ENCODE measurements around the gene SCGB1D1. TPM values are rescaled to one million over a fixed set of nuclear protein-coding genes. Genes with fewer than 3 reads are reported as not detected.
A peak's percentile ranks its signal among the peaks of the same experiment; 100 is the strongest.
"Not testable (repeated sequence)": the region's sequence is repeated elsewhere in the genome, so short reads cannot be mapped to it uniquely, and the experiment has no call there.

Gene SCGB1D1
- total RNA-seq, 1 experiment from 2014 or later: not detected

GRCh38 chr11:62193952-62194351 is 3.9 kb downstream of the SCGB1D1 start:
- H3K27me3 Mint-ChIP-seq (ENCODE audit: low read depth): no peaks in the 10 kb centered on the region
- peak; percentile 68 for ATAC-seq
- ChIA-PET POLR2A (no interaction called here), CTCF (interaction anchor here (1.0 to 1.4 kb wide), 4 partner anchors 9 to 146 kb away, joined by 3 to 5 read pairs (median 4); no protein-coding TSS in a partner anchor)
- no peak overlapping the region for H3K4me3 Mint-ChIP-seq
- H3K9me3 Mint-ChIP-seq: no peaks in the 10 kb centered on the region
- H3K36me3 Mint-ChIP-seq: no peaks in the 10 kb centered on the region
- peaks cover 15% of the 10 kb centered on the region for H3K4me1 Mint-ChIP-seq
- no peak overlapping the region for H3K27ac Mint-ChIP-seq
- peak; percentile 51 for DNase-seq (ENCODE audit: low spot score)
- no peak for TF ChIP-seq ELF4 (CRISPR knock-in tag; IDR thresholded peaks at IDR 0.05; ENCODE audit: low read depth)
- TF ChIP-seq, protein P1, sequence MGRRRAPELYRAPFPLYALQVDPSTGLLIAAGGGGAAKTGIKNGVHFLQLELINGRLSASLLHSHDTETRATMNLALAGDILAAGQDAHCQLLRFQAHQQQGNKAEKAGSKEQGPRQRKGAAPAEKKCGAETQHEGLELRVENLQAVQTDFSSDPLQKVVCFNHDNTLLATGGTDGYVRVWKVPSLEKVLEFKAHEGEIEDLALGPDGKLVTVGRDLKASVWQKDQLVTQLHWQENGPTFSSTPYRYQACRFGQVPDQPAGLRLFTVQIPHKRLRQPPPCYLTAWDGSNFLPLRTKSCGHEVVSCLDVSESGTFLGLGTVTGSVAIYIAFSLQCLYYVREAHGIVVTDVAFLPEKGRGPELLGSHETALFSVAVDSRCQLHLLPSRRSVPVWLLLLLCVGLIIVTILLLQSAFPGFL (CRISPR knock-in tag; IDR thresholded peaks at IDR 0.05; ENCODE audit: borderline replicate concordance): 0 out of 2 replicates have a peak, but pooled peaks have one; percentile 21
- 0 out of 2 replicates have a peak, but pooled peaks have one; percentile 37 for TF ChIP-seq TEAD4 (CRISPR knock-in tag; IDR thresholded peaks at IDR 0.05)

DNA sequence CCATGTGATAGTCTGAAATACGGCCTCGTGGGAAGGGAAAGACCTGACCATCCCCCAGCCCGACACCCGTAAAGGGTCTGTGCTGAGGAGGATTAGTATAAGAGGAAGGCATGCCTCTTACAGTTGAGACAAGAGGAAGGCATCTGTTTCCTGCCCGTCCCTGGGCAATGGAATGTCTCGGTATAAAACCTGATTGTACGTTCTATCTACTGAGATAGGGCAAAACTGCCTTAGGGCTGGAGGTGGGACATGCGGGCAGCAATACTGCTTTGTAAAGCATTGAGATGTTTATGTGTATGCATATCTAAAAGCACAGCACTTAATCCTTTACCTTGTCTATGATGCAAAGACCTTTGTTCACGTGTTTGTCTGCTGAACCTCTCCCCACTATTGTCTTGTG is 5.0 kb downstream of the SCGB1D1 start:
- ATAC-seq; DNase-seq (ENCODE audit: low spot score); H3K27ac Mint-ChIP-seq; H3K9me3 Mint-ChIP-seq; H3K27me3 Mint-ChIP-seq (ENCODE audit: low read depth); H3K4me3 Mint-ChIP-seq; POLR2A ChIA-PET; H3K36me3 Mint-ChIP-seq: not testable (repeated sequence)
- H3K4me1 Mint-ChIP-seq: peaks cover 15% of the 10 kb centered on the region
- CTCF ChIA-PET: interaction anchor here (1.4 kb wide), 1 partner anchor 87 kb away, joined by 4 read pairs; no protein-coding TSS in a partner anchor

GRCh38 chr11:62195945-62196344 is 5.9 kb downstream of the SCGB1D1 start:
- ATAC-seq (peak; percentile 81), DNase-seq (ENCODE audit: low spot score) (no peak)
- H3K27ac Mint-ChIP-seq: no peak overlapping the region
- H3K36me3 Mint-ChIP-seq: no peaks in the 10 kb centered on the region
- peaks cover 15% of the 10 kb centered on the region for H3K4me1 Mint-ChIP-seq
- ChIA-PET CTCF (interaction anchor here (0.5 to 1.7 kb wide), 12 partner anchors 8 to 229 kb away, joined by 3 to 9 read pairs (median 4); partner anchors contain the start of gene SCGB1D2), POLR2A (no interaction called here)
- no peak for TF ChIP-seq ZBTB21 (CRISPR knock-in tag; IDR thresholded peaks at IDR 0.05; ENCODE audit: borderline replicate concordance)
- no peak for TF ChIP-seq GRHL2 (CRISPR knock-in tag; IDR thresholded peaks at IDR 0.05; ENCODE audit: insufficient replicate concordance, severe bottlenecking)
- TF ChIP-seq ATF3 (CRISPR knock-in tag; conservative IDR thresholded peaks at IDR 0.05): no peak
- TF ChIP-seq TP53 (CRISPR knock-in tag; IDR thresholded peaks at IDR 0.05): no peak
- TF ChIP-seq MXD4 (CRISPR knock-in tag; IDR thresholded peaks at IDR 0.05; ENCODE audit: borderline replicate concordance): no peak
- no peak for TF ChIP-seq HMGXB4 (CRISPR knock-in tag; IDR thresholded peaks at IDR 0.05)
- TF ChIP-seq USF2 (CRISPR knock-in tag; IDR thresholded peaks at IDR 0.05): no peak
- TF ChIP-seq, protein P2, sequence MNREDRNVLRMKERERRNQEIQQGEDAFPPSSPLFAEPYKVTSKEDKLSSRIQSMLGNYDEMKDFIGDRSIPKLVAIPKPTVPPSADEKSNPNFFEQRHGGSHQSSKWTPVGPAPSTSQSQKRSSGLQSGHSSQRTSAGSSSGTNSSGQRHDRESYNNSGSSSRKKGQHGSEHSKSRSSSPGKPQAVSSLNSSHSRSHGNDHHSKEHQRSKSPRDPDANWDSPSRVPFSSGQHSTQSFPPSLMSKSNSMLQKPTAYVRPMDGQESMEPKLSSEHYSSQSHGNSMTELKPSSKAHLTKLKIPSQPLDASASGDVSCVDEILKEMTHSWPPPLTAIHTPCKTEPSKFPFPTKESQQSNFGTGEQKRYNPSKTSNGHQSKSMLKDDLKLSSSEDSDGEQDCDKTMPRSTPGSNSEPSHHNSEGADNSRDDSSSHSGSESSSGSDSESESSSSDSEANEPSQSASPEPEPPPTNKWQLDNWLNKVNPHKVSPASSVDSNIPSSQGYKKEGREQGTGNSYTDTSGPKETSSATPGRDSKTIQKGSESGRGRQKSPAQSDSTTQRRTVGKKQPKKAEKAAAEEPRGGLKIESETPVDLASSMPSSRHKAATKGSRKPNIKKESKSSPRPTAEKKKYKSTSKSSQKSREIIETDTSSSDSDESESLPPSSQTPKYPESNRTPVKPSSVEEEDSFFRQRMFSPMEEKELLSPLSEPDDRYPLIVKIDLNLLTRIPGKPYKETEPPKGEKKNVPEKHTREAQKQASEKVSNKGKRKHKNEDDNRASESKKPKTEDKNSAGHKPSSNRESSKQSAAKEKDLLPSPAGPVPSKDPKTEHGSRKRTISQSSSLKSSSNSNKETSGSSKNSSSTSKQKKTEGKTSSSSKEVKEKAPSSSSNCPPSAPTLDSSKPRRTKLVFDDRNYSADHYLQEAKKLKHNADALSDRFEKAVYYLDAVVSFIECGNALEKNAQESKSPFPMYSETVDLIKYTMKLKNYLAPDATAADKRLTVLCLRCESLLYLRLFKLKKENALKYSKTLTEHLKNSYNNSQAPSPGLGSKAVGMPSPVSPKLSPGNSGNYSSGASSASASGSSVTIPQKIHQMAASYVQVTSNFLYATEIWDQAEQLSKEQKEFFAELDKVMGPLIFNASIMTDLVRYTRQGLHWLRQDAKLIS (CRISPR knock-in tag; IDR thresholded peaks at IDR 0.05; ENCODE audit: borderline replicate concordance): no peak
- H3K4me3 Mint-ChIP-seq: no peak overlapping the region
- no peaks in the 10 kb centered on the region for H3K27me3 Mint-ChIP-seq (ENCODE audit: low read depth)
- no peaks in the 10 kb centered on the region for H3K9me3 Mint-ChIP-seq

- ATAC-seq; POLR2A ChIA-PET; H3K27ac Mint-ChIP-seq; DNase-seq (ENCODE audit: low spot score); H3K4me3 Mint-ChIP-seq; CTCF ChIA-PET; H3K9me3 Mint-ChIP-seq; H3K36me3 Mint-ChIP-seq; H3K27me3 Mint-ChIP-seq (ENCODE audit: low read depth): not testable (repeated sequence)
- H3K4me1 Mint-ChIP-seq: peaks cover 15% of the 10 kb centered on the region
Measured at GRCh38 chr11:62197400-62197799, 7.4 kb downstream of the SCGB1D1 start.

Data from WTC11 (cell line).